Caco-2 (cell line): ENCODE results near the gene ZNF101. TPM values are rescaled to one million over a fixed set of nuclear protein-coding genes. Genes with fewer than 3 reads are reported as not detected.

Source experiments
- BruUV-seq: library from RNA; stranded (reverse); fragments of 400-500 nt; replicated peaks from 2 replicates; lab custom pipeline; 2021; lab: Mats Ljungman, UMichigan
- CTCF ChIA-PET: fragments of 300-600 bp; sonication (Branson Sonifier 250); formaldehyde crosslinking; loops from one replicate; lab custom pipeline; 2022; ENCODE audit warnings: antibody characterized with exemption; lab: Charles Lee
- POLR2A ChIA-PET: fragments of 300-600 bp; sonication (Branson Sonifier 250); formaldehyde crosslinking; loops from one replicate; lab custom pipeline; 2022; ENCODE audit warnings: antibody characterized with exemption; lab: Charles Lee
- DNase-seq, 2 experiments: peaks; one replicate each; pipeline versions ENCODE4 v3.0.0 to v3.0.0-alpha.2; 2020 to 2022
- H3K27me3 ChIP-seq: replicated peaks from 2 replicates; pipeline ENCODE4 v1.6.0; 2011; ENCODE audit warnings: low read length; ENCODE audit not compliant: control insufficient read depth, insufficient read depth
- H3K36me3 ChIP-seq: 2 replicates; pipeline ENCODE4 v1.5.1; 2011; ENCODE audit warnings: low read length; ENCODE audit not compliant: control insufficient read depth, insufficient read depth
- H3K4me1 ChIP-seq: fragments of 250-450 bp; sonication (Bioruptor Pico); 2 replicates; pipeline ENCODE4 v1.5.1; 2020; ENCODE audit warnings: mild to moderate bottlenecking
- H3K4me3 ChIP-seq: 2 replicates; pipeline ENCODE4 v1.5.1; 2011; ENCODE audit warnings: low read depth, mild to moderate bottlenecking, control low read depth, low read length
- H3K9me3 ChIP-seq: fragments of 250-450 bp; sonication (Bioruptor Pico); 2 replicates; pipeline ENCODE4 v1.5.1; 2020; ENCODE audit warnings: mild to moderate bottlenecking, moderate library complexity
- H3K27ac Mint-ChIP-seq: one replicate; pipeline ENCODE4 v1.8.0; 2022; ENCODE audit warnings: mixed read lengths; ENCODE audit not compliant: unreplicated experiment
- H3K27me3 Mint-ChIP-seq: one replicate; pipeline ENCODE4 v1.8.0; 2022; ENCODE audit warnings: mixed read lengths; ENCODE audit not compliant: insufficient read depth, unreplicated experiment
- H3K36me3 Mint-ChIP-seq: one replicate; pipeline ENCODE4 v1.8.0; 2022; ENCODE audit warnings: mild to moderate bottlenecking, mixed read lengths; ENCODE audit not compliant: insufficient read depth, unreplicated experiment
- H3K4me1 Mint-ChIP-seq: one replicate; pipeline ENCODE4 v1.8.0; 2022; ENCODE audit warnings: low read depth, mixed read lengths; ENCODE audit not compliant: unreplicated experiment
- H3K4me3 Mint-ChIP-seq: one replicate; pipeline ENCODE4 v1.8.0; 2022; ENCODE audit warnings: mild to moderate bottlenecking, moderate library complexity, mixed read lengths; ENCODE audit not compliant: unreplicated experiment
- H3K9me3 Mint-ChIP-seq: one replicate; pipeline ENCODE4 v1.8.0; 2022; ENCODE audit warnings: mixed read lengths; ENCODE audit not compliant: unreplicated experiment
- intact Hi-C: fragments of 100-400 bp; cut with micrococcal nuclease; formaldehyde crosslinking; loops from one replicate; pipeline ENCODE4 v1.10.0; 2022; ENCODE audit not compliant: unreplicated experiment
- total RNA-seq: library from RNA; stranded (reverse); gene quantifications from 2 replicates; pipeline ENCODE4 v1.2.3, GENCODE V29; 2022
- TF ChIP-seq, protein P1 (sequence below), 2 experiments: fragments of 200-600 bp in 1 of 2; IDR thresholded peaks; 1 replicate in 1 of 2; 2 replicates in 1 of 2; pipeline versions ENCODE4 v1.5.1 to v1.8.0; 2011 to 2022; ENCODE audit warnings: antibody characterized with exemption in 1 of 2, control low read depth in 1 of 2, inconsistent platforms in 1 of 2, low read depth in 1 of 2, low read length in 1 of 2, mild to moderate bottlenecking in 1 of 2, moderate library complexity in 1 of 2; ENCODE audit not compliant: insufficient read depth in 1 of 2, severe bottlenecking in 1 of 2, unreplicated experiment in 1 of 2

The ZNF101 gene
- total RNA-seq, 1 experiment from 2014 or later: 11.8 TPM

- Histone ChIP-seq H3K4me3 (no peak overlapping the region), H3K36me3 (no peaks in the 10 kb centered on the region; the same call in 1 of the 2 replicates), H3K4me1 (no peaks in the 10 kb centered on the region), H3K9me3 (no peaks in the 10 kb centered on the region), H3K27me3 (no peaks in the 10 kb centered on the region)
- H3K4me1 Mint-ChIP-seq: peaks cover 19% of the 10 kb centered on the region
- TF ChIP-seq, protein P1, sequence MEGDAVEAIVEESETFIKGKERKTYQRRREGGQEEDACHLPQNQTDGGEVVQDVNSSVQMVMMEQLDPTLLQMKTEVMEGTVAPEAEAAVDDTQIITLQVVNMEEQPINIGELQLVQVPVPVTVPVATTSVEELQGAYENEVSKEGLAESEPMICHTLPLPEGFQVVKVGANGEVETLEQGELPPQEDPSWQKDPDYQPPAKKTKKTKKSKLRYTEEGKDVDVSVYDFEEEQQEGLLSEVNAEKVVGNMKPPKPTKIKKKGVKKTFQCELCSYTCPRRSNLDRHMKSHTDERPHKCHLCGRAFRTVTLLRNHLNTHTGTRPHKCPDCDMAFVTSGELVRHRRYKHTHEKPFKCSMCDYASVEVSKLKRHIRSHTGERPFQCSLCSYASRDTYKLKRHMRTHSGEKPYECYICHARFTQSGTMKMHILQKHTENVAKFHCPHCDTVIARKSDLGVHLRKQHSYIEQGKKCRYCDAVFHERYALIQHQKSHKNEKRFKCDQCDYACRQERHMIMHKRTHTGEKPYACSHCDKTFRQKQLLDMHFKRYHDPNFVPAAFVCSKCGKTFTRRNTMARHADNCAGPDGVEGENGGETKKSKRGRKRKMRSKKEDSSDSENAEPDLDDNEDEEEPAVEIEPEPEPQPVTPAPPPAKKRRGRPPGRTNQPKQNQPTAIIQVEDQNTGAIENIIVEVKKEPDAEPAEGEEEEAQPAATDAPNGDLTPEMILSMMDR (IDR thresholded peaks at IDR 0.05; ENCODE audit: insufficient read depth in 1 of 2, low read depth in 1 of 2, low read length in 1 of 2, severe bottlenecking in 1 of 2, unreplicated experiment in 1 of 2): no peak
- H3K4me3 Mint-ChIP-seq: no peak overlapping the region
- POLR2A ChIA-PET: no interaction called here
- no peaks in the 10 kb centered on the region for H3K9me3 Mint-ChIP-seq
- no peaks in the 10 kb centered on the region for H3K27me3 Mint-ChIP-seq
- CTCF ChIA-PET: no interaction called here
- H3K36me3 Mint-ChIP-seq: peaks cover 48% of the 10 kb centered on the region
- no peak for DNase-seq
- intact Hi-C loops: no loop called here
- no TSS peak for BruUV-seq
- peak overlapping the region; percentile 63 for H3K27ac Mint-ChIP-seq
These were observed 38.2 kb upstream of the ZNF101 start for GRCh38 chr19:19630426-19630825.

GRCh38 chr19:19631346-19631745, 37.3 kb upstream of the ZNF101 start:
- Histone ChIP-seq H3K9me3 (no peaks in the 10 kb centered on the region), H3K4me1 (no peaks in the 10 kb centered on the region), H3K36me3 (no peaks in the 10 kb centered on the region; the same call in 1 of the 2 replicates), H3K4me3 (no peak overlapping the region), H3K27me3 (no peaks in the 10 kb centered on the region)
- ChIA-PET CTCF (no interaction called here), POLR2A (no interaction called here)
- BruUV-seq: no TSS peak
- no peaks in the 10 kb centered on the region for H3K9me3 Mint-ChIP-seq
- intact Hi-C loops: no loop called here
- no peak overlapping the region for H3K4me3 Mint-ChIP-seq
- H3K36me3 Mint-ChIP-seq: peaks cover 43% of the 10 kb centered on the region
- no peak for DNase-seq
- no peak overlapping the region for H3K27ac Mint-ChIP-seq
- H3K4me1 Mint-ChIP-seq: peaks cover 15% of the 10 kb centered on the region
- TF ChIP-seq, protein P1 (IDR thresholded peaks at IDR 0.05; ENCODE audit: insufficient read depth in 1 of 2, low read depth in 1 of 2, low read length in 1 of 2, severe bottlenecking in 1 of 2, unreplicated experiment in 1 of 2): no peak
- H3K27me3 Mint-ChIP-seq: no peaks in the 10 kb centered on the region

- TF ChIP-seq, protein P1 (IDR thresholded peaks at IDR 0.05; ENCODE audit: insufficient read depth in 1 of 2, low read depth in 1 of 2, low read length in 1 of 2, severe bottlenecking in 1 of 2, unreplicated experiment in 1 of 2): no peak
- POLR2A ChIA-PET: no interaction called here
- CTCF ChIA-PET: interaction anchor here (0.7 kb wide), 1 partner anchor 189 kb away, joined by 5 read pairs; no protein-coding TSS in a partner anchor
- Mint-ChIP-seq H3K9me3 (no peaks in the 10 kb centered on the region), H3K4me3 (no peak overlapping the region), H3K4me1 (peaks cover 1% of the 10 kb centered on the region), H3K27me3 (no peaks in the 10 kb centered on the region), H3K36me3 (peaks cover 34% of the 10 kb centered on the region), H3K27ac (peak overlapping the region; percentile 11)
- intact Hi-C loops: no loop called here
- Histone ChIP-seq H3K36me3 (no peaks in the 10 kb centered on the region; the same call in 1 of the 2 replicates), H3K4me3 (no peak overlapping the region), H3K4me1 (no peaks in the 10 kb centered on the region), H3K9me3 (no peaks in the 10 kb centered on the region), H3K27me3 (no peaks in the 10 kb centered on the region)
- DNase-seq: no peak
- no TSS peak for BruUV-seq
These were observed 36.0 kb upstream of the ZNF101 start for GRCh38 chr19:19632661-19633060.
